LNCaP clone FGC (cell line): ENCODE data around the gene PDLIM3.

Experiments
- DNase-seq: peaks from one replicate; pipeline ENCODE4 v3.0.0-alpha.2; 2011; ENCODE audit warnings: low read depth
- H3K4me3 ChIP-seq: 2 replicates; pipeline ENCODE4 v1.5.1; 2011; ENCODE audit warnings: mild to moderate bottlenecking, low read depth, low read length, control low read depth
- CTCF ChIP-seq: IDR thresholded peaks from 2 replicates; pipeline ENCODE4 v1.5.1; 2012; ENCODE audit warnings: mild to moderate bottlenecking; ENCODE audit not compliant: control insufficient read depth, insufficient read depth; ENCODE audit errors: extremely low read depth

The PDLIM3 gene

GRCh38 chr4:185510806-185511205, 24.5 kb downstream of the PDLIM3 start:
- DNase-seq: no peak
- no peak overlapping the region for H3K4me3 ChIP-seq
- no peak for TF ChIP-seq CTCF

- H3K4me3 ChIP-seq: no peak overlapping the region
- peak; percentile 35 for DNase-seq
- no peak for TF ChIP-seq CTCF
Measured at GRCh38 chr4:185508181-185508580, 27.1 kb downstream of the PDLIM3 start.

- no peak overlapping the region for H3K4me3 ChIP-seq
- DNase-seq: no peak
- TF ChIP-seq CTCF: no peak
Measured at GRCh38 chr4:185506422-185506821, 28.9 kb downstream of the PDLIM3 start.

- TF ChIP-seq CTCF: no peak
- DNase-seq: no peak
- peak overlapping the region; percentile 5 for H3K4me3 ChIP-seq
Measured at GRCh38 chr4:185504098-185505047, 30.9 kb downstream of the PDLIM3 start.

GRCh38 chr4:185502386-185502785, 32.9 kb downstream of the PDLIM3 start:
- DNase-seq: no peak
- no peak for TF ChIP-seq CTCF
- no peak overlapping the region for H3K4me3 ChIP-seq

- H3K4me3 ChIP-seq: no peak overlapping the region
- TF ChIP-seq CTCF: no peak
- DNase-seq: no peak
Measured at GRCh38 chr4:185500576-185500975, 34.7 kb downstream of the PDLIM3 start.
